Lower lobe of right lung (tissue), 2 donors: Measurements from ENCODE around the gene FTCDNL1. TPM values are rescaled to one million over a fixed set of nuclear protein-coding genes. Genes with fewer than 3 reads are reported as not detected.

Experiments
- ATAC-seq, 2 donors: fragments of 200-7000 bp; cut with Tn5 transposase; one replicate each; pipeline ENCODE4 v1.9.1; 2020 to 2022; ENCODE audit warnings: mild to moderate bottlenecking in 2 of 2, moderate library complexity in 2 of 2
- DNase-seq: peaks from one replicate; pipeline ENCODE4 v3.0.0-alpha.2; 2020
- H3K27ac ChIP-seq: fragments of 200-600 bp; one replicate; pipeline ENCODE4 v1.8.0; 2022
- H3K27me3 ChIP-seq: fragments of 200-600 bp; one replicate; pipeline ENCODE4 v1.8.0; 2022; ENCODE audit warnings: low read depth
- H3K36me3 ChIP-seq: fragments of 200-600 bp; one replicate; pipeline ENCODE4 v1.8.0; 2022; ENCODE audit warnings: mild to moderate bottlenecking
- H3K4me1 ChIP-seq: fragments of 200-600 bp; one replicate; pipeline ENCODE4 v1.8.0; 2022
- H3K4me3 ChIP-seq: fragments of 200-600 bp; one replicate; pipeline ENCODE4 v1.8.0; 2022; ENCODE audit warnings: mild to moderate bottlenecking
- H3K9me3 ChIP-seq: fragments of 200-600 bp; one replicate; pipeline ENCODE4 v1.8.0; 2022
- intact Hi-C: fragments of 100-400 bp; cut with DNase I; formaldehyde crosslinking; loops from one replicate; pipeline ENCODE4 v1.11.0; 2022
- total RNA-seq: library from RNA; stranded (reverse); fragmentation: NEBNext Ultra II Directional; extraction: Animal tissue kit (Norgen Biotek cat#: 25700); gene quantifications from one replicate; pipeline ENCODE4 v1.2.1, GENCODE V29; 2021
- TF ChIP-seq, protein P1 (sequence below): fragments of 200-600 bp; IDR thresholded peaks from one replicate; pipeline ENCODE4 v1.8.0; 2022; ENCODE audit warnings: antibody characterized with exemption, mild to moderate bottlenecking
- donor health status: DM: no; HTN: yes; CAD: no; lungs with severe emphysema.

FTCDNL1 gene
- total RNA-seq, 1 donor from 2014 or later = 3.7 TPM

DNA sequence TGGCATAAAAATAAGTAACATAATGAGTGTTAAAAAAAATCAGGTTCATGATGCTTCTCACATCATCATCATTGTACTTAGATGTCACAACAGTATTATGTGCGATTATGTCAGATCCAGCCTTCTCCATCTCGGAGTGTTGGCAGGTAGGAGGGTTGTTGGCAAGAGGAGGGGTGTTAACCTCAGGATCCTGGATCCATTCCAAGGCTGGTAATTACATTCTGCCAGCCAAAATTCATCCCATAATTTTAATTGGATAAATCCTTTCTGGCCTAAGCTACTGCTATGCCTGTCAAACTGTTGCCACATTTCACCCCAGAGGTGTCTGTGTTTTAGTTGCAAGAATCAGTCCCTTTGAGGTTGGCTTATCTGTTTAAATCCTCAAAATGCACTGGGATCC is 891 bp upstream of the FTCDNL1 start:
- TF ChIP-seq, protein P1, sequence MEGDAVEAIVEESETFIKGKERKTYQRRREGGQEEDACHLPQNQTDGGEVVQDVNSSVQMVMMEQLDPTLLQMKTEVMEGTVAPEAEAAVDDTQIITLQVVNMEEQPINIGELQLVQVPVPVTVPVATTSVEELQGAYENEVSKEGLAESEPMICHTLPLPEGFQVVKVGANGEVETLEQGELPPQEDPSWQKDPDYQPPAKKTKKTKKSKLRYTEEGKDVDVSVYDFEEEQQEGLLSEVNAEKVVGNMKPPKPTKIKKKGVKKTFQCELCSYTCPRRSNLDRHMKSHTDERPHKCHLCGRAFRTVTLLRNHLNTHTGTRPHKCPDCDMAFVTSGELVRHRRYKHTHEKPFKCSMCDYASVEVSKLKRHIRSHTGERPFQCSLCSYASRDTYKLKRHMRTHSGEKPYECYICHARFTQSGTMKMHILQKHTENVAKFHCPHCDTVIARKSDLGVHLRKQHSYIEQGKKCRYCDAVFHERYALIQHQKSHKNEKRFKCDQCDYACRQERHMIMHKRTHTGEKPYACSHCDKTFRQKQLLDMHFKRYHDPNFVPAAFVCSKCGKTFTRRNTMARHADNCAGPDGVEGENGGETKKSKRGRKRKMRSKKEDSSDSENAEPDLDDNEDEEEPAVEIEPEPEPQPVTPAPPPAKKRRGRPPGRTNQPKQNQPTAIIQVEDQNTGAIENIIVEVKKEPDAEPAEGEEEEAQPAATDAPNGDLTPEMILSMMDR = no peak
- DNase-seq = no peak
- no peaks in the 10 kb centered on the region for H3K9me3 ChIP-seq
- no peaks in the 10 kb centered on the region for H3K36me3 ChIP-seq
- ATAC-seq = no peak
- no peak overlapping the region for H3K4me3 ChIP-seq
- no peaks in the 10 kb centered on the region for H3K4me1 ChIP-seq
- intact Hi-C loops = no loop called here
- no peaks in the 10 kb centered on the region for H3K27me3 ChIP-seq
- no peak overlapping the region for H3K27ac ChIP-seq

DNA sequence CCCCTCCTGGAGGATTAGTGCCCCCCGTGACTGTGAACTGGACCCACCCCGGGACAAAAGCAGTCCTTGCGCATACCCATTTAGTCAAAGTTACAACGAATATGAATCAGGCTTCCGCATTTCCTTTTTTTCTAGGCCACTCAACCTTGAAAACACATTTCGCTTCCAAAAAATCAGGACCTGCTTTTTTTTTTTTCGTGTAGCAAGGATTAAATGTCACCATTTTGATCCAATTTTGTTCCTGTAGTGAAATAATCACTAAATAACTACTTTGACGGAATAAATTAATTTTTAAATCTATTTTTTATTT is 464 bp upstream of the FTCDNL1 start:
- Histone ChIP-seq H3K27ac (peak overlapping the region; percentile 68), H3K4me1 (no peaks in the 10 kb centered on the region), H3K9me3 (no peaks in the 10 kb centered on the region), H3K4me3 (peak overlapping the region; percentile 67), H3K36me3 (no peaks in the 10 kb centered on the region), H3K27me3 (no peaks in the 10 kb centered on the region)
- TF ChIP-seq, protein P1 = no peak
- ATAC-seq (no peak), DNase-seq (no peak)
- intact Hi-C loops = no loop called here

DNA sequence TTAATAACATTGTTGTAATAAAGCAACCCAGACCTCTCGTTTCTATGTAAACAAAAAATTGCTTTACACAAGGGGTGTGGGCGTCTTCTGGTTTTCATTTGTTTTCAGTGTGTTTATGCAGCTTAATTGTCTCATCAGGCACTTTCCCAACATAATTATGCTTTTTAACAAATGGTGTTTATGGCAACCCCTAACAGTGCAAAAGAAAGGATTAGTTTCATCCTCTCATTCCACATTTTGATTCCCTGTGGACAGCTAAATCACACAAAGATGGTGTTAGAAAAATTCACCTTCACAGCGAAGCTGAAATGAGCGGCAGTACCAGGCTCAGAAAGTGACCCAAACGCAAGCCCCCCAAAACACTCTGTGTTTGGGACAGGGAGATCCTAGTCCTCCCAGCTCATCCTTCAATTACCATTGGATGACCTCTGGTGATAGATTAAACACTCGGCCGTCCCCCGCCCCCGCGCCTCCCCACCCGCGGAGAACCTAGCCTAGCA is 724 bp downstream of the FTCDNL1 start:
- TF ChIP-seq, protein P1 = no peak

DNA sequence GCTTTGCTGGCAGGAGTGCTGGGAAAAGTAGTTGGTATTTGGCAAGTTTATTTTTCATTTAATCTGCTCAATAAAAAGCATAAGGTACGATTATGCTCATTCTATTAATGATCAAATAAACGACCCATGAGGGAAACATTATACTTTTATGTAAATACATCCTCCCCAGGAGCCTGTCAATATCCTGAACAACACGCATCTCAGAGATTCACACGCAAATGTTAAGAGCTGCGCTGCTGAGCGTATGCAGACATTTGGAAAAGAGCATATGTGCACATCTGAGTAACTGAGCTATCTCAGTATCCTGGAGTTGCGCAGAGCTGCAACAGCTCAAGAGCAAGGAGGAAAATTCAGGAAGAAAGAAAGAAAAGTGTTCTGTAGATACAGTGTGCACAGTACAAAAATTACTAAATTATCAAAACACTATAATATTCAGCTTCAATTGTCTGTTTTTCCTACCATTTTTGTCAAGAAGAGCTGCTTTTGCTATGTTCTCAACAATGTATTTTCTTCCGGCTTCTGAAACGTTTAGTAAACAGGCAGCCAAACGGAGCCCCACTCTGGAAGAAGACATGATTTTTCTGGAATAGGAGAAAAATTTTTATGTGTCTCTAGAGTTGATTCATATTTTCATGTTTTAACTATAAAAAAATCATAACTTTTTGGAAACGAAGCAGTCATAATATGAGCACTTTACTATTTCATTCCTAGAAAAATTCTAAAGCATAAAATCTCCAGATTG is 2.4 kb downstream of the FTCDNL1 start:
- Histone ChIP-seq H3K9me3 (no peaks in the 10 kb centered on the region), H3K36me3 (no peaks in the 10 kb centered on the region), H3K27ac (no peak overlapping the region), H3K4me1 (no peaks in the 10 kb centered on the region), H3K27me3 (no peaks in the 10 kb centered on the region), H3K4me3 (no peak overlapping the region)
- intact Hi-C loops = no loop called here
- ATAC-seq (no peak), DNase-seq (no peak)
- TF ChIP-seq, protein P1 = no peak

More for the DNA sequence above, 724 bp downstream of the FTCDNL1 start:
- Histone ChIP-seq H3K36me3 (no peaks in the 10 kb centered on the region), H3K9me3 (no peaks in the 10 kb centered on the region), H3K27me3 (no peaks in the 10 kb centered on the region), H3K4me3 (peak overlapping the region; percentile 67), H3K4me1 (no peaks in the 10 kb centered on the region), H3K27ac (peak overlapping the region; percentile 61)
- ATAC-seq (no peak), DNase-seq (no peak)
- intact Hi-C loops = no loop called here

DNA sequence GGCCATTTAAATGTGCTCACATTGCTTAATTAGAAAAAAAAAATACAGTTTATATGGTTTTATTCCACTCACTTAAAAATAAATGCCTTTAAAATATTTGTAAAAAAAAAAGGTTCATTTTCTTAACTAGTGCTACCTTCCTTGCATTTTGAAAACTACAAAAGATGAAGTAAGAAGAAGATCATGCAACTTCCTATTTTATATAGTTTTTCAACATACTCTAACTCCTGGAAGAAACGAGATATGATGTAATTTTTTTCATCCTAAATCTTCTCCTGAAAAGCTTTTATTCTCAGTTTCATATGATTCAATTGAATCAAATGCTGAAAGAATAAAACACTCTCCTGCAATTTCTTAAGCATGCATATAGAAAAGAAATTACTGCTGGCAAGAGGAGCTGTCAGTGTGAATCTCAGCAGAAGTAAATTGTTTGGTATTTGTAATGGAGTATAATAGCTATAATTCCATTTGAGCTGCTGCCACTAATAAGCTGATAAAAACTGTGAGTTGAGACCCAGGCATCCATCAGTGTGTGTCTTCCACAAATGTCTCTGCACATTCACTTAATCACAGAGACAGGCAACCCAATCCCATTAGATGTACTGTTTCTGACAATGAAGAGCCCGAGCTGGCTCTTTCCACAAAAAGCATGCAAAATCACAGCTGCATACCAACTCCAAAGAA is 3.7 kb downstream of the FTCDNL1 start:
- no peaks in the 10 kb centered on the region for H3K36me3 ChIP-seq
- DNase-seq (no peak), ATAC-seq (no peak)
- no peak overlapping the region for H3K27ac ChIP-seq
- intact Hi-C loops = no loop called here
- H3K27me3 ChIP-seq = no peaks in the 10 kb centered on the region
- H3K4me3 ChIP-seq = no peak overlapping the region
- H3K9me3 ChIP-seq = no peaks in the 10 kb centered on the region
- TF ChIP-seq, protein P1 = no peak
- no peaks in the 10 kb centered on the region for H3K4me1 ChIP-seq
